HG03025 (cell line): ENCODE measurements around the gene FHL3.
"Not testable (repeated sequence)": the region's sequence is repeated elsewhere in the genome, so short reads cannot be mapped to it uniquely, and the experiment has no call there.

ENCODE experiments used
- ATAC-seq: cut with Tn5 transposase; IDR thresholded peaks from one replicate; pipeline ENCODE4 v1.9.1; 2021; ENCODE audit warnings: mild to moderate bottlenecking, moderate library complexity; ENCODE audit not compliant: unreplicated experiment, low FRiP score

FHL3 gene

DNA sequence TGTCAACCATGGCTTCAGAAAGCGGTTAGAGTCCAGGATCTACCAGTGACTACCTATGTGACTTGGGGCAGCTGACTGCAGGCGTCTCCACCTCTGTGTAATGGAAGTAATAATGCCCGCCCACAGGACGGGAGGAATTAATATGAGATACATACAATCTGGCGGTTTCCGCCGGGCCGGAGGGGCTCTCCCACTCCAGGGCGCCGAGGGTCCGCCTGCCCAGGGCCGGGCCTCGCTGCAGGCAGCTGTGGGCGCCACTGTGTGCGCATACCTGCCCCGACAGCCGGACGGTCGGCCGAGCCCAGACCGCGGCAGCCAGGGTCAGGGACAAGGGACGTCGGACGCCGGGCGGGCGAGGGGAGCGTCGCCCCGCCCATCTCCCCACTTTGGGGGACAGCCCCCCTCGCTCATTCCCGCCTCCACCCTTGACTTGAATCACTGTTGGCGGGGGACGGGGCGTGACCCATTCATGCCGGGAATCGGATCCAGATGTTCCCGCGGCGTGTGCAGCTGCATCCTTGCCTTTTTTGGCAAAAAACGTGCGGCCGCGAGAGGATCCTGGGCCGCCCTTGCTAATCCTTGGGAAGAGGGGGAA is 9.5 kb downstream of the FHL3 start:
- ATAC-seq: no peak

GRCh38 chr1:37994886-37995566 is 10.3 kb downstream of the FHL3 start:
- ATAC-seq: no peak

- peak; percentile 26 for ATAC-seq
These were observed 15.9 kb downstream of the FHL3 start for GRCh38 chr1:37989361-37989930.

- no peak for ATAC-seq
These were observed 17.6 kb downstream of the FHL3 start for GRCh38 chr1:37987679-37988078.

DNA sequence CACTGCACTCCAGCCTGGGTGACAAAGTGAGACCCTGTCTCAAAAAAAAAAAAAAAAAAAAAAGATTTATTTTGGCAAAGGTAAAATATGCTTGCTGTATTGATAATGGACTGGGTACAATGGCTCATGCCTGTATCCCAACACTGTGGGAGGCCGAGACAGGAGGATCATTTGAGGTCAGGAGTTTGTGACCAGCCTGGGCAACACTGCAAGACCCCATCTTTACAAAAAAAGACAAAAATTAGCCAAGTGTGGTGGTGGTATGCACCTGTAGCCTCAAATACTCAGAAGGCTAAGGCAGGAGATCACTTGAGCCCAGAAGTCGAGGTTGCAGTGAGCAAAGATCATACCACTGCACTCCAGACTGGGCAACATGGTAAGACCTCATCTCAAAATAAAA is 21.8 kb downstream of the FHL3 start:
- ATAC-seq: no peak

DNA sequence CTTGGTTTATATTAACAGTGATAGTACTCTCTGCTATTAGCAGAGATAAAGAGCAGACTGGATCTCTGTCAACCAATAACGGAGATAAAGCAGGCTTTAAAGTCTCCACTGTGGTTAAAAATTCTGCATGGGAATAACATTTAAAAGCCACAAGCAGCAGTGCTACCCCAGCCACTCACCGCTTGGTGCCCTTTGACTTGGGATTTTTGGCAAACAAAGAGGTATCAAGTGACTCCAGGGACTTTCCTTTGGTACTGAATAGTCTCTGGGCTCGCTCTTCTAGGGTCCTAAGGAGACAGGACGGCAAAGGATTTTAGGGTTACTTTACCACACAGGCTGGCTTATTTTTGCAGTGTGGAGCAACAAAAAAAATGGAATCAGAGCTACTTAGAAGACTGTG is 26.8 kb downstream of the FHL3 start:
- no peak for ATAC-seq

DNA sequence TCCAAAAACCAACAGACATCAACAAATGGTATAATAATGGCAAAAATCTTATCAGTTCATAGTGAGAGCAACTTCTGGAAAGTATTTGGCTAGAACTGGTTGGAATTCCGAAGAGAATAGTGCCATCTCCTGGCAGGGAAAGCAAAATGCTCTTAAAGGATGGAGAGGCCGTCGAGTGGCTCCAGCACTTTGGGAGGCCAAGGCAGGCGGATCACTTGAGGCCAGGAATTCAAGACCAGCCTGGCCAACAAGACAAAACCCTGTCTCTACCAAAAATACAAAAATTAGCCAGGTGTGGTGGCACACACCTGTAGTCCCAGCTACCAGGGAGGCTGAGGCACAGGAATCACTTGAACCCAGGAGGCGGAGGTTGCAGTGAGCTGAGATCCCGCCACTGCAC is 30.2 kb downstream of the FHL3 start:
- ATAC-seq: not testable (repeated sequence)

- no peak for ATAC-seq
These were observed 30.7 kb downstream of the FHL3 start for GRCh38 chr1:37974567-37974966.

DNA sequence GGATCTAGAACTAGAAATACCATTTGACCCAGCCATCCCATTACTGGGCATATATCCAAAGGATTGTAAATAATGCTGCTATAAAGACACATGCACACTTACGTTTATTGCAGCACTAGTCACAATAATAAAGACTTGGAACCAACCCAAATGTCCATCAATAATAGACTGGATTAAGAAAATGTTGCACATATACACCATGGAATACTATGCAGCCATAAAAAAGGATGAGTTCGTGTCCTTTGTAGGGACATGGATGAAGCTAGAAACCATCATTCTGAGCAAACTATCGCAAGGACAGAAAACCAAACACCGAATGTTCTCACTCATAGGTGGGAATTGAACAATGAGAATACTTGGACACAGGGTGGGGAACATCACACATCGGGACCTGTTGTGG is 31.6 kb downstream of the FHL3 start:
- ATAC-seq: not testable (repeated sequence)

GRCh38 chr1:37965301-37965700 is 40.0 kb downstream of the FHL3 start:
- ATAC-seq: no peak

GRCh38 chr1:37964106-37964505 is 41.2 kb downstream of the FHL3 start:
- not testable (repeated sequence) for ATAC-seq

DNA sequence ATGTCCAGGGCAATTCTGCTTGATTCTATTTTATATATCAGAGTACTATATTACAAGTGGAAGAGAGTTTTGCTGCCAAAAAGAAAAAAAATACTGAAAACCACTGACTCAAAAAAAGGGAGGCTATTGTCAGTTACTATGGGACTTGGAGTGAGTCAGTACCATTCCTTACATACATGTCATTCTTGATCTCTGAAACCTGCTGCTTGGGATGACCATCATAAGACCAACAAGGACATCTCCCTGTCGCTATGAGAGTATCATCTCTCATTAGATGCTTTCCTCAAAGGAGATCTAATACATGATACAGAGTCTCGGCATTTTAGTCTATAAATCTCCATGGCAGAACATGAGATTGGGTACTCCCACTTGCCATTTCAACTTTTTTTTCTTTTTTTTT is 46.6 kb downstream of the FHL3 start:
- ATAC-seq: no peak

- no peak for ATAC-seq
These were observed 49.6 kb downstream of the FHL3 start for GRCh38 chr1:37955685-37956084.

GRCh38 chr1:37954316-37954971 is 50.9 kb downstream of the FHL3 start:
- ATAC-seq: no peak

DNA sequence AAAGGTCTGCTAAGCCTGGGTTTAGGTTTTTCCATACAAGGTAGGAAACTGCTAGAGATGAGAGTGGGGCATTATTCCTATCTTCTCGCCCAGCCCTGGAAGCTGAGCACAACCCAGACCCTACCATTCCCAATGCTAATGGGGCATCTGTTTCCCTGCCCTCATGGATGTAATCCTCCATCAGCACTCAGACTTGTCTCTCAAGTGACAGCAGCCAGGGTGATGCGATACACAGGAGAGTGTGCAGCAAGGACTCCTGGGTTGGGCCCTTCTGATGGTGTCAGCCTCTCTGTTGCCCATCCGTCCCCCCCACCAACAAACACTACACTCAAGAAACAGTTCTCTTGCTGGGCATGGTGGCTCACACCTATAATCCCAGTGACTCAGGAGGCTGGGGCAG is 52.6 kb downstream of the FHL3 start:
- ATAC-seq: no peak

- ATAC-seq: no peak
These were observed 53.3 kb downstream of the FHL3 start for GRCh38 chr1:37951783-37952624.

GRCh38 chr1:37951041-37951782 is 54.1 kb downstream of the FHL3 start:
- ATAC-seq: no peak

DNA sequence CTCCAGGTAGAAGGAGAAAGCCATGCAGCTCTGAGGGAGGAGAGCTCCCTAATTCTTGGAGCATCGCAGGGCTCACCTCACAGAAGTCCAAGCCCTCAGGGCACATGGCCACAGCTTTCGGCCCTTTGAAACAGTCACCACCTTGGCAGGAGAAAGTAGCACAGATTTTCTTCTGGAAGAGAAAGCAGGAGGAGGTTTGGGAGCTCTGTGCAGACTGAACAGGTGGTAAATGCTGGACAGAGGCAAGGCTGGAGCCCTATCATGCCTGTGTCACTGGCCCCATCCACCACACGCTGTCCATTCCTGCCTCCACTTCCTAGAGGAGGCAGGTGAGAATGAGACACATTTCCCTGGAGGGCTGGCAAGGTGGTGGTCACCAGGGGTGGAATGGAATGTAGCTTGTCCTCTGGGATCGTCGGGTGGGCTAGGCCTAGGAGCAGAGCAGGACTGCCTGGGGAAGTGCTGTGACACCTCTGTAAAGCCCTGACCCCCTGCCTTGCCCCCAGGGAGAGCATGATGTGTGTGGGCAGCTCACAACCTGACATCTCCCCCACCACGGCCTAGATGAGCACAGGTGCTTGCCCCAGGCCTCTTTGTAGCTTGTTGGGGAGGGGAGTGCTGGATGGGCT is 55.7 kb downstream of the FHL3 start:
- ATAC-seq: no peak

DNA sequence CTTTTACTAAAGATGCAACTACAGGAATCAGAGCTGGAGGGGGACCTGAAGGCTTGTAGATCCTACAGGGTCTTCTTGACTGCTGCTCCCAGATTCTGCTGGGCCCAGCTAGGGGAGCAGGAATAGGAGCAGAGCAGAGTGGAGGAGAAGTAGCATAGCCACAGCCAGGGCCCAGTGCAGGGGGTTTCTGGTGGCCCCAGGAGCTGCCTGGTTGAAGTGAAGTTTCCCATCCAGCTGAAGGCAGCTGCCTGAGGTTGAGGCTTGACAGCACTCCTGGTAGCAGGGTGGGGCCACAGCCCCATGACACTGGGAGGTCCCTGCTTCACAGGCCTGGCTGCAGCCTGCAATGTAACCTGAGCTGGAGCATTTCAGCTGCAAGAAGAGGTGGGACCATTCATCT is 56.5 kb downstream of the FHL3 start:
- no peak for ATAC-seq

DNA sequence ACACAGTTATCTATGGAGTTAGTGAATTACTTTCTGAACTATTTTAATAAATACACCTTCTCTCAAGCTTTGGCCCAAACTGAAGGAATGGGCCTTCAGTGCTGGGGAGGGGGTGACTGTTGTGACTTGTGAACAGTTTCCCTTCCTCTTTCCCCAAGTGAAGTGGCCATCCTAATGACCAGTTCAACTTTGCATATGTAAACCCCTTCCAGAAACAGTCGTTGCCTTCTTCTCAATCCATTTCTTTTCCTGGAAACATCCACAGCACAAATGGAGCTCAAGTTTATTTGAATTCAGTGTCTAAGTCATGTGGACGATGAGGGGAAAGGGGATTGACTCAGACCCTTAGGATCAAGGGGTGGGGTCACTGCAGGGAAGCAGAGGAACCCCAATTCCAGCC is 57.1 kb downstream of the FHL3 start:
- no peak for ATAC-seq
